ENCODE data around the gene DNPEP. TPM values are rescaled to one million over a fixed set of nuclear protein-coding genes. Genes with fewer than 3 reads are reported as not detected.

Gene DNPEP
- total and polyA plus RNA-seq, 2 of the 4 experiments (the other 2 are of a cell fraction): 74.2 to 89.4 TPM

DNA sequence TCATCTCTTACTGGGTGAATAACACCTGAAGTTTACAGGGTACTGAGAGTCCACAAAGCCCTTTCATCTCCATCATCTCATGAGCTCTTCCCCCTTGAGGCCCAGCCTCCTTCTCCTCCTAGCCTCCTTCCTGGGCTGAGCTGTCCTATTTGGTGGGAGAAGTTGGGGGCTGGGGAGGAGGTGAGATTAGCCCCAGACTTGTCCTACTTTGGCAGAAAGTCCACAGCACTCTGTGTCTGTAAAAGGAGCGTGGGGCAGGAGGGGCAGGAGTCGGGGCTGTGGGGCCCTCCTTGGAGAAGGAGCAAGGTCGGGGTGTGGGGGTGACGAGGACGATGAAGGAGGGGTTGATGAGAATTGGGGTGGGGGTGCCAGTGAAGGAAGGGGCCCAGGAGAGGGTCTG lies 20.5 kb upstream of the DNPEP start:
- H4K8ac ChIP-seq (ENCODE audit: low read depth in 2 of 2, low read length in 2 of 2): peak overlapping the region; percentile 94 to 96
- H2BK20ac ChIP-seq (ENCODE audit: low read depth, low read length): peak overlapping the region; percentile 100
- in situ Hi-C loops (cut with MboI; ENCODE audit: low sequenced_read_pairs) (loop anchor here (5.0 kb wide), 1 partner anchor 54 kb away; no protein-coding TSS in a partner anchor), intact Hi-C loops (cut with micrococcal nuclease) (no loop called here), dilution Hi-C loops (cut with HindIII; ENCODE audit: low sequenced_read_pairs, unreplicated experiment) (no loop called here)
- peak overlapping the region; percentile 99 for H3K4ac ChIP-seq (ENCODE audit: low read depth, low read length)
- H3K9ac ChIP-seq (ENCODE audit: low read depth, low read length): no peak overlapping the region; the same call in 1 of the 2 replicates
- H2AFZ ChIP-seq (replicated peaks; ENCODE audit: low read length, poor library complexity): peak overlapping the region; percentile 85
- H3K36me3 ChIP-seq (ENCODE audit: control insufficient read depth, insufficient read depth, low read length): no peaks in the 10 kb centered on the region
- peak overlapping the region; percentile 92 for H2AK5ac ChIP-seq (ENCODE audit: low read depth, low read length)
- no peak overlapping the region for H3K4me2 ChIP-seq (ENCODE audit: low read depth, low read length)
- ChIA-PET CTCF (no interaction called here), POLR2A (ENCODE audit: unreplicated experiment) (no interaction called here)
- H2BK15ac ChIP-seq (ENCODE audit: low read depth, low read length): peak overlapping the region; percentile 94; the same call in 2 of the 3 replicates
- WGBS, 2 experiments (ENCODE audit: extremely low coverage in 2 of 2, insufficient read length in 1 of 2): 48% methylated on average over 5 of the region's 5 CpGs; no CpG with 5 or more reads in 1 of the 2 experiments
- no peak overlapping the region for H3K4me3 ChIP-seq (ENCODE audit: insufficient read depth, low read depth, low read length)
- H3K9me1 ChIP-seq (ENCODE audit: insufficient read depth, low read length): peaks cover 24% of the 10 kb centered on the region
- H3K14ac ChIP-seq (replicated peaks; ENCODE audit: low read depth, low read length): peak overlapping the region; percentile 99
- H3K27ac ChIP-seq (ENCODE audit: insufficient read depth, low read length): peak overlapping the region; percentile 44
- DNase-seq (no peak), ATAC-seq (ENCODE audit: low read depth) (no peak)
- H3K9me3 ChIP-seq (ENCODE audit: control insufficient read depth, insufficient read depth, low read length): no peaks in the 10 kb centered on the region; the same call in 1 of the 2 replicates
- H4K91ac ChIP-seq (ENCODE audit: insufficient read depth, low read depth, low read length): peak overlapping the region; percentile 99
- peak overlapping the region; percentile 86 for H2BK5ac ChIP-seq (ENCODE audit: low read depth, low read length, poor library complexity, severe bottlenecking)
- peak overlapping the region; percentile 98 for H2BK120ac ChIP-seq (ENCODE audit: low read depth, low read length)
- no peaks in the 10 kb centered on the region for H4K20me1 ChIP-seq (ENCODE audit: insufficient read depth, low read length)
- TF ChIP-seq NFE2L2 (IDR thresholded peaks at IDR 0.05; ENCODE audit: low read depth, low read length) (no peak), ELK1 (IDR thresholded peaks at IDR 0.05; ENCODE audit: borderline replicate concordance, low read depth, low read length) (no peak), RFX5 (IDR thresholded peaks at IDR 0.05; ENCODE audit: low read depth, low read length) (no peak), CEBPB (IDR thresholded peaks at IDR 0.05; ENCODE audit: low read depth, low read length) (no peak), BHLHE40 (IDR thresholded peaks at IDR 0.05; ENCODE audit: low read depth, low read length) (no peak), FOS (IDR thresholded peaks at IDR 0.05; ENCODE audit: low read depth, low read length) (no peak)
- TF ChIP-seq, protein P1, sequence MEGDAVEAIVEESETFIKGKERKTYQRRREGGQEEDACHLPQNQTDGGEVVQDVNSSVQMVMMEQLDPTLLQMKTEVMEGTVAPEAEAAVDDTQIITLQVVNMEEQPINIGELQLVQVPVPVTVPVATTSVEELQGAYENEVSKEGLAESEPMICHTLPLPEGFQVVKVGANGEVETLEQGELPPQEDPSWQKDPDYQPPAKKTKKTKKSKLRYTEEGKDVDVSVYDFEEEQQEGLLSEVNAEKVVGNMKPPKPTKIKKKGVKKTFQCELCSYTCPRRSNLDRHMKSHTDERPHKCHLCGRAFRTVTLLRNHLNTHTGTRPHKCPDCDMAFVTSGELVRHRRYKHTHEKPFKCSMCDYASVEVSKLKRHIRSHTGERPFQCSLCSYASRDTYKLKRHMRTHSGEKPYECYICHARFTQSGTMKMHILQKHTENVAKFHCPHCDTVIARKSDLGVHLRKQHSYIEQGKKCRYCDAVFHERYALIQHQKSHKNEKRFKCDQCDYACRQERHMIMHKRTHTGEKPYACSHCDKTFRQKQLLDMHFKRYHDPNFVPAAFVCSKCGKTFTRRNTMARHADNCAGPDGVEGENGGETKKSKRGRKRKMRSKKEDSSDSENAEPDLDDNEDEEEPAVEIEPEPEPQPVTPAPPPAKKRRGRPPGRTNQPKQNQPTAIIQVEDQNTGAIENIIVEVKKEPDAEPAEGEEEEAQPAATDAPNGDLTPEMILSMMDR (conservative IDR thresholded peaks at IDR 0.05; ENCODE audit: low read depth, low read length): no peak
- TF ChIP-seq, protein P2, sequence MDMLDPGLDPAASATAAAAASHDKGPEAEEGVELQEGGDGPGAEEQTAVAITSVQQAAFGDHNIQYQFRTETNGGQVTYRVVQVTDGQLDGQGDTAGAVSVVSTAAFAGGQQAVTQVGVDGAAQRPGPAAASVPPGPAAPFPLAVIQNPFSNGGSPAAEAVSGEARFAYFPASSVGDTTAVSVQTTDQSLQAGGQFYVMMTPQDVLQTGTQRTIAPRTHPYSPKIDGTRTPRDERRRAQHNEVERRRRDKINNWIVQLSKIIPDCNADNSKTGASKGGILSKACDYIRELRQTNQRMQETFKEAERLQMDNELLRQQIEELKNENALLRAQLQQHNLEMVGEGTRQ (IDR thresholded peaks at IDR 0.05; ENCODE audit: low read depth, low read length): no peak
- peak overlapping the region; percentile 88 for H3K18ac ChIP-seq (ENCODE audit: low read depth, low read length)
- no peak overlapping the region for H3K56ac ChIP-seq (ENCODE audit: extremely low read depth, insufficient read depth, low read length)
- H3K79me1 ChIP-seq (ENCODE audit: low read depth in 1 of 2, low read length in 2 of 2): no peaks in the 10 kb centered on the region
- H3K23ac ChIP-seq (ENCODE audit: low read depth, low read length): peak overlapping the region; percentile 97; the same call in 1 of the 2 replicates
- H3K27me3 ChIP-seq (ENCODE audit: control insufficient read depth, insufficient read depth, low read length): no peaks in the 10 kb centered on the region
- peak overlapping the region; percentile 88 for H4K5ac ChIP-seq (ENCODE audit: low read depth, low read length)
- H2AK9ac ChIP-seq (replicated peaks; ENCODE audit: low read depth, low read length, poor library complexity): peak overlapping the region; percentile 95
- BruUV-seq (replicated peaks): no TSS peak
- peaks cover 21% of the 10 kb centered on the region for H3K4me1 ChIP-seq (ENCODE audit: control insufficient read depth, insufficient read depth, low read length)

All from IMR-90 (cell line).